ENCODE results near the gene ITGB1BP1. TPM values are rescaled to one million over a fixed set of nuclear protein-coding genes. Genes with fewer than 3 reads are reported as not detected.
A peak's percentile ranks its signal among the peaks of the same experiment; 100 is the strongest.

ITGB1BP1 gene
- total RNA-seq, 1 experiment from 2014 or later, result 32.7 TPM

DNA sequence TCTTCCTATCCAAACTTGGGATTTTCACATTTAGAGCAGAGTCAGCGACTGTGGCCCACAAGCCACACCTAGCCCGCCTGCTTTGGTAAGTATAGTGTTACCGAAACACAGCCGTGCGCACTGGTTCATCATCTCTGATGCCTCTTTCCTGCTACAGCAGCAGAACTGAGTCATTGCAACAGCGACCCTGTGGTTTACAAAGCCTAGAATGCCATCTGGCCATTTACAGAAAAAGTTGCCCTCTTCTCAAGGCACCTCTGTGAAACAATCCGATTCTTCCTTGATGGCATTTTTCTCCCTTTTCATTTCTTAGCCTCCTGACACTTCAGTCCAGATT lies 40.3 kb upstream of the ITGB1BP1 start:
- DNase-seq (ENCODE audit: low spot score), result no peak
- POLR2A ChIA-PET, result no interaction called here

DNA sequence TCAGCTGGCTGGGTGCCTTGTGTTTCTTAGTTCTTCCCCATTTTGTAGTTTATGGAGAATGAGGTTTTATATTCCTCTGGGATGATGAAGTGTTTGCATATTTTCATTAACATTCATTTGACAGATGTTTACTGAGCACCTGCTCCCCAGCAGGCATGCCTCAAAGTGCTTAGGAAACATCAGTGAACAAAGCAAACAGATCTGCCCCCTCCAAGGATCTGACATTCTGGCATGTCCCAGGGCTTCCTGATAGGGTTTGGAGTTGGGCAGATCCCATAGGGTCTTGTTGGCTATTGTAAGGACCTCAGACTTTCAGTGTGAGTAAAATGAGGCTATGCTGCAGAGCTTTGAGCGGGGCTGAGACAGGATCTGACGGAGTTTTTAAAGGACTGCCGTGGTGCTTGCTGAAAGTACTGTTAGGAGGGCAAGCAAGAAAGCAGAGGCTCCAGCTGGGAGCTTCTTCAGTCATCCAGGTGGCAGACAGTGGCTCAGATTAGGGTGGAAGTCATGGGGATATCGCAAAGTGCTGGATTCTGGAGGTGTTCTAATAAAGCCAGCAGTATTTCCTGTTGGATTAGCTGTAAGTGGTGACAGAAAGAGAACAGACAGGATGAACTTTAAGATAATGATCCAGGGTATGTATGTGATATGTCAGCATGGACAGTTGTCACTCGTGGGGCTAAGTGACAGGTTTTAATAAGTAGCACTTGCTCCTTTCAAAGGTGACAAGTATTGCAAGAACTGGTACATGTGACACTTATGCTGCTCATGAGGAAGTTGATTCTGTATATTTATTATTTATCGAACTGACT lies 39.8 kb upstream of the ITGB1BP1 start:
- Mint-ChIP-seq H3K9me3 (no peaks in the 10 kb centered on the region), H3K27me3 (ENCODE audit: low read depth) (no peaks in the 10 kb centered on the region), H3K36me3 (peaks cover 36% of the 10 kb centered on the region), H3K4me3 (no peak overlapping the region), H3K27ac (no peak overlapping the region; the same call in 1 of the 2 replicates), H3K4me1 (peaks cover 6% of the 10 kb centered on the region)
- DNase-seq (ENCODE audit: low spot score) (no peak), ATAC-seq (peak; percentile 73)
- CTCF ChIA-PET, result no interaction called here
- POLR2A ChIA-PET, result no interaction called here
- no peak for TF ChIP-seq EMX1 (CRISPR knock-in tag; IDR thresholded peaks at IDR 0.05)
- TF ChIP-seq KAT7 (CRISPR knock-in tag; IDR thresholded peaks at IDR 0.05; ENCODE audit: borderline replicate concordance), result no peak
- TF ChIP-seq, protein P1, sequence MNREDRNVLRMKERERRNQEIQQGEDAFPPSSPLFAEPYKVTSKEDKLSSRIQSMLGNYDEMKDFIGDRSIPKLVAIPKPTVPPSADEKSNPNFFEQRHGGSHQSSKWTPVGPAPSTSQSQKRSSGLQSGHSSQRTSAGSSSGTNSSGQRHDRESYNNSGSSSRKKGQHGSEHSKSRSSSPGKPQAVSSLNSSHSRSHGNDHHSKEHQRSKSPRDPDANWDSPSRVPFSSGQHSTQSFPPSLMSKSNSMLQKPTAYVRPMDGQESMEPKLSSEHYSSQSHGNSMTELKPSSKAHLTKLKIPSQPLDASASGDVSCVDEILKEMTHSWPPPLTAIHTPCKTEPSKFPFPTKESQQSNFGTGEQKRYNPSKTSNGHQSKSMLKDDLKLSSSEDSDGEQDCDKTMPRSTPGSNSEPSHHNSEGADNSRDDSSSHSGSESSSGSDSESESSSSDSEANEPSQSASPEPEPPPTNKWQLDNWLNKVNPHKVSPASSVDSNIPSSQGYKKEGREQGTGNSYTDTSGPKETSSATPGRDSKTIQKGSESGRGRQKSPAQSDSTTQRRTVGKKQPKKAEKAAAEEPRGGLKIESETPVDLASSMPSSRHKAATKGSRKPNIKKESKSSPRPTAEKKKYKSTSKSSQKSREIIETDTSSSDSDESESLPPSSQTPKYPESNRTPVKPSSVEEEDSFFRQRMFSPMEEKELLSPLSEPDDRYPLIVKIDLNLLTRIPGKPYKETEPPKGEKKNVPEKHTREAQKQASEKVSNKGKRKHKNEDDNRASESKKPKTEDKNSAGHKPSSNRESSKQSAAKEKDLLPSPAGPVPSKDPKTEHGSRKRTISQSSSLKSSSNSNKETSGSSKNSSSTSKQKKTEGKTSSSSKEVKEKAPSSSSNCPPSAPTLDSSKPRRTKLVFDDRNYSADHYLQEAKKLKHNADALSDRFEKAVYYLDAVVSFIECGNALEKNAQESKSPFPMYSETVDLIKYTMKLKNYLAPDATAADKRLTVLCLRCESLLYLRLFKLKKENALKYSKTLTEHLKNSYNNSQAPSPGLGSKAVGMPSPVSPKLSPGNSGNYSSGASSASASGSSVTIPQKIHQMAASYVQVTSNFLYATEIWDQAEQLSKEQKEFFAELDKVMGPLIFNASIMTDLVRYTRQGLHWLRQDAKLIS (CRISPR knock-in tag; IDR thresholded peaks at IDR 0.05; ENCODE audit: borderline replicate concordance), result no peak
- TF ChIP-seq, protein P2, sequence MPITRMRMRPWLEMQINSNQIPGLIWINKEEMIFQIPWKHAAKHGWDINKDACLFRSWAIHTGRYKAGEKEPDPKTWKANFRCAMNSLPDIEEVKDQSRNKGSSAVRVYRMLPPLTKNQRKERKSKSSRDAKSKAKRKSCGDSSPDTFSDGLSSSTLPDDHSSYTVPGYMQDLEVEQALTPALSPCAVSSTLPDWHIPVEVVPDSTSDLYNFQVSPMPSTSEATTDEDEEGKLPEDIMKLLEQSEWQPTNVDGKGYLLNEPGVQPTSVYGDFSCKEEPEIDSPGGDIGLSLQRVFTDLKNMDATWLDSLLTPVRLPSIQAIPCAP (CRISPR knock-in tag; IDR thresholded peaks at IDR 0.05), result no peak
- TF ChIP-seq, protein P3, sequence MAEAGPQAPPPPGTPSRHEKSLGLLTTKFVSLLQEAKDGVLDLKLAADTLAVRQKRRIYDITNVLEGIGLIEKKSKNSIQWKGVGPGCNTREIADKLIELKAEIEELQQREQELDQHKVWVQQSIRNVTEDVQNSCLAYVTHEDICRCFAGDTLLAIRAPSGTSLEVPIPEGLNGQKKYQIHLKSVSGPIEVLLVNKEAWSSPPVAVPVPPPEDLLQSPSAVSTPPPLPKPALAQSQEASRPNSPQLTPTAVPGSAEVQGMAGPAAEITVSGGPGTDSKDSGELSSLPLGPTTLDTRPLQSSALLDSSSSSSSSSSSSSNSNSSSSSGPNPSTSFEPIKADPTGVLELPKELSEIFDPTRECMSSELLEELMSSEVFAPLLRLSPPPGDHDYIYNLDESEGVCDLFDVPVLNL (CRISPR knock-in tag; IDR thresholded peaks at IDR 0.05; ENCODE audit: borderline replicate concordance, low read depth), result no peak
- no peak for TF ChIP-seq SMAD4 (CRISPR knock-in tag; IDR thresholded peaks at IDR 0.05)
- no peak for TF ChIP-seq RORB (CRISPR knock-in tag; IDR thresholded peaks at IDR 0.05)
- no peak for TF ChIP-seq TEAD4 (CRISPR knock-in tag; IDR thresholded peaks at IDR 0.05)
- TF ChIP-seq NFYB (CRISPR knock-in tag; conservative IDR thresholded peaks at IDR 0.05; ENCODE audit: low read depth), result no peak

More for the DNA sequence above, 40.3 kb upstream of the ITGB1BP1 start:
- no peak overlapping the region for H3K4me3 Mint-ChIP-seq
- ATAC-seq, result no peak
- CTCF ChIA-PET, result no interaction called here
- H3K27ac Mint-ChIP-seq, result no peak overlapping the region
- TF ChIP-seq, protein P4, sequence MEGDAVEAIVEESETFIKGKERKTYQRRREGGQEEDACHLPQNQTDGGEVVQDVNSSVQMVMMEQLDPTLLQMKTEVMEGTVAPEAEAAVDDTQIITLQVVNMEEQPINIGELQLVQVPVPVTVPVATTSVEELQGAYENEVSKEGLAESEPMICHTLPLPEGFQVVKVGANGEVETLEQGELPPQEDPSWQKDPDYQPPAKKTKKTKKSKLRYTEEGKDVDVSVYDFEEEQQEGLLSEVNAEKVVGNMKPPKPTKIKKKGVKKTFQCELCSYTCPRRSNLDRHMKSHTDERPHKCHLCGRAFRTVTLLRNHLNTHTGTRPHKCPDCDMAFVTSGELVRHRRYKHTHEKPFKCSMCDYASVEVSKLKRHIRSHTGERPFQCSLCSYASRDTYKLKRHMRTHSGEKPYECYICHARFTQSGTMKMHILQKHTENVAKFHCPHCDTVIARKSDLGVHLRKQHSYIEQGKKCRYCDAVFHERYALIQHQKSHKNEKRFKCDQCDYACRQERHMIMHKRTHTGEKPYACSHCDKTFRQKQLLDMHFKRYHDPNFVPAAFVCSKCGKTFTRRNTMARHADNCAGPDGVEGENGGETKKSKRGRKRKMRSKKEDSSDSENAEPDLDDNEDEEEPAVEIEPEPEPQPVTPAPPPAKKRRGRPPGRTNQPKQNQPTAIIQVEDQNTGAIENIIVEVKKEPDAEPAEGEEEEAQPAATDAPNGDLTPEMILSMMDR (IDR thresholded peaks at IDR 0.05), result no peak
- TF ChIP-seq NFYB (CRISPR knock-in tag; conservative IDR thresholded peaks at IDR 0.05; ENCODE audit: low read depth) (no peak), PRRX2 (CRISPR knock-in tag; IDR thresholded peaks at IDR 0.05) (no peak), ESRRA (CRISPR knock-in tag; IDR thresholded peaks at IDR 0.05; ENCODE audit: borderline replicate concordance) (no peak), ZNF416 (CRISPR knock-in tag; IDR thresholded peaks at IDR 0.05) (no peak), GRHL2 (CRISPR knock-in tag; IDR thresholded peaks at IDR 0.05; ENCODE audit: insufficient replicate concordance, severe bottlenecking) (no peak), ZBTB21 (CRISPR knock-in tag; IDR thresholded peaks at IDR 0.05; ENCODE audit: borderline replicate concordance) (no peak), SOX15 (CRISPR knock-in tag; IDR thresholded peaks at IDR 0.05) (no peak)
- TF ChIP-seq, protein P5, sequence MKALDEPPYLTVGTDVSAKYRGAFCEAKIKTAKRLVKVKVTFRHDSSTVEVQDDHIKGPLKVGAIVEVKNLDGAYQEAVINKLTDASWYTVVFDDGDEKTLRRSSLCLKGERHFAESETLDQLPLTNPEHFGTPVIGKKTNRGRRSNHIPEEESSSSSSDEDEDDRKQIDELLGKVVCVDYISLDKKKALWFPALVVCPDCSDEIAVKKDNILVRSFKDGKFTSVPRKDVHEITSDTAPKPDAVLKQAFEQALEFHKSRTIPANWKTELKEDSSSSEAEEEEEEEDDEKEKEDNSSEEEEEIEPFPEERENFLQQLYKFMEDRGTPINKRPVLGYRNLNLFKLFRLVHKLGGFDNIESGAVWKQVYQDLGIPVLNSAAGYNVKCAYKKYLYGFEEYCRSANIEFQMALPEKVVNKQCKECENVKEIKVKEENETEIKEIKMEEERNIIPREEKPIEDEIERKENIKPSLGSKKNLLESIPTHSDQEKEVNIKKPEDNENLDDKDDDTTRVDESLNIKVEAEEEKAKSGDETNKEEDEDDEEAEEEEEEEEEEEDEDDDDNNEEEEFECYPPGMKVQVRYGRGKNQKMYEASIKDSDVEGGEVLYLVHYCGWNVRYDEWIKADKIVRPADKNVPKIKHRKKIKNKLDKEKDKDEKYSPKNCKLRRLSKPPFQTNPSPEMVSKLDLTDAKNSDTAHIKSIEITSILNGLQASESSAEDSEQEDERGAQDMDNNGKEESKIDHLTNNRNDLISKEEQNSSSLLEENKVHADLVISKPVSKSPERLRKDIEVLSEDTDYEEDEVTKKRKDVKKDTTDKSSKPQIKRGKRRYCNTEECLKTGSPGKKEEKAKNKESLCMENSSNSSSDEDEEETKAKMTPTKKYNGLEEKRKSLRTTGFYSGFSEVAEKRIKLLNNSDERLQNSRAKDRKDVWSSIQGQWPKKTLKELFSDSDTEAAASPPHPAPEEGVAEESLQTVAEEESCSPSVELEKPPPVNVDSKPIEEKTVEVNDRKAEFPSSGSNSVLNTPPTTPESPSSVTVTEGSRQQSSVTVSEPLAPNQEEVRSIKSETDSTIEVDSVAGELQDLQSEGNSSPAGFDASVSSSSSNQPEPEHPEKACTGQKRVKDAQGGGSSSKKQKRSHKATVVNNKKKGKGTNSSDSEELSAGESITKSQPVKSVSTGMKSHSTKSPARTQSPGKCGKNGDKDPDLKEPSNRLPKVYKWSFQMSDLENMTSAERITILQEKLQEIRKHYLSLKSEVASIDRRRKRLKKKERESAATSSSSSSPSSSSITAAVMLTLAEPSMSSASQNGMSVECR (CRISPR knock-in tag; IDR thresholded peaks at IDR 0.05; ENCODE audit: borderline replicate concordance), result no peak
- TF ChIP-seq, protein P6, sequence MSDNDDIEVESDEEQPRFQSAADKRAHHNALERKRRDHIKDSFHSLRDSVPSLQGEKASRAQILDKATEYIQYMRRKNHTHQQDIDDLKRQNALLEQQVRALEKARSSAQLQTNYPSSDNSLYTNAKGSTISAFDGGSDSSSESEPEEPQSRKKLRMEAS (CRISPR knock-in tag; IDR thresholded peaks at IDR 0.05), result no peak
- TF ChIP-seq, protein P7, sequence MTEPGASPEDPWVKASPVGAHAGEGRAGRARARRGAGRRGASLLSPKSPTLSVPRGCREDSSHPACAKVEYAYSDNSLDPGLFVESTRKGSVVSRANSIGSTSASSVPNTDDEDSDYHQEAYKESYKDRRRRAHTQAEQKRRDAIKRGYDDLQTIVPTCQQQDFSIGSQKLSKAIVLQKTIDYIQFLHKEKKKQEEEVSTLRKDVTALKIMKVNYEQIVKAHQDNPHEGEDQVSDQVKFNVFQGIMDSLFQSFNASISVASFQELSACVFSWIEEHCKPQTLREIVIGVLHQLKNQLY (CRISPR knock-in tag; IDR thresholded peaks at IDR 0.05), result no peak
- TF ChIP-seq, protein P8, sequence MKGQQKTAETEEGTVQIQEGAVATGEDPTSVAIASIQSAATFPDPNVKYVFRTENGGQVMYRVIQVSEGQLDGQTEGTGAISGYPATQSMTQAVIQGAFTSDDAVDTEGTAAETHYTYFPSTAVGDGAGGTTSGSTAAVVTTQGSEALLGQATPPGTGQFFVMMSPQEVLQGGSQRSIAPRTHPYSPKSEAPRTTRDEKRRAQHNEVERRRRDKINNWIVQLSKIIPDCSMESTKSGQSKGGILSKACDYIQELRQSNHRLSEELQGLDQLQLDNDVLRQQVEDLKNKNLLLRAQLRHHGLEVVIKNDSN (CRISPR knock-in tag; IDR thresholded peaks at IDR 0.05), result no peak
- H3K4me1 Mint-ChIP-seq, result peaks cover 6% of the 10 kb centered on the region
- H3K9me3 Mint-ChIP-seq, result no peaks in the 10 kb centered on the region
- H3K36me3 Mint-ChIP-seq, result peaks cover 35% of the 10 kb centered on the region
- H3K27me3 Mint-ChIP-seq (ENCODE audit: low read depth), result no peaks in the 10 kb centered on the region
